GM18499 (cell line): ENCODE results near the gene SEMA6B.
"Not testable (repeated sequence)": the region's sequence is repeated elsewhere in the genome, so short reads cannot be mapped to it uniquely, and the experiment has no call there.

Source experiments
- ATAC-seq: cut with Tn5 transposase; IDR thresholded peaks from one replicate; pipeline ENCODE4 v1.9.1; 2021; ENCODE audit warnings: moderate number of reproducible peaks; ENCODE audit not compliant: insufficient read depth, unreplicated experiment

SEMA6B gene

DNA sequence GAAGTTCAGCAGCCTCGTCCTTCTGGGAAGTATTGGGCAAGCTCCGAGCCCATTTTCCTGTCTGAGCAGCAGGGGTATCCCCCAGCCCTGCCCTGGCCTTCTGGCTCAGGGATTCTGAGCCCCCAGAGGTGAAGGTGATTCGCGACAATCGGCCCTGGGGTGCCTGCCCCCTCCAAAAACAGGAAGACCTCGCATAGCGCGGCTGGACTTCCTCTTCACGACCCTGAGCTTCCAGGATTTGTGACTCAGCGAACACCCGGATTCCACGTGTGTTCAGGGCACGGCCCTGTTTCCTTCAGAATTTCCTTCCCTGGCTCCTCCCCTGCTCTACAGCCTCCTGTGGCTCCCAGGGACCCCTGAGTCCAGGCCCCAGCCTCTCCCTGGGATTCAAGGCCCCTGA is at the start of gene SEMA6B:
TSS of gene SEMA6B (minus strand) at position 116 of the 400 bp plus-strand sequence. CDS start 1,227 bp downstream, outside the sequence.
- no peak for ATAC-seq

- no peak for ATAC-seq
Measured at GRCh38 chr19:4606921-4607678, 47.6 kb upstream of the SEMA6B start.

DNA sequence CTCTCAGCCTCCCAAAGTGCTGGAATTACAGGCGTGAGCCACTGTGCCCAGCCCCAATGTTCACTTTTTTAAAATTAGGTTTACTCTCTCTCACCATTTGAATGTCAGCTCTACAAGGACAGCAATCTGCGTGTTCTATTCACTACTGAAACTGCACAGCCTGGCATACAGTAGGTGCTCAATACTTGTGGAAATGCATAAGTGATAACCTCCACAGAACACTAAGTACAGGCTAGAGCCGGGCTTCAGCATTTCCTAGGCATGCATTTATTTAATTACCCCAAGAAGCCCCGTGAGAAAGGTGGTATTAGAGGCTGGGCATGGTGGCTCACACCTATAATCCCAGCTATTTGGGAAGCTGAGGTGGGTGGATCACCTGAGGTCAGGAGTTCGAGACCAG is 46.7 kb upstream of the SEMA6B start:
- ATAC-seq, result no peak

DNA sequence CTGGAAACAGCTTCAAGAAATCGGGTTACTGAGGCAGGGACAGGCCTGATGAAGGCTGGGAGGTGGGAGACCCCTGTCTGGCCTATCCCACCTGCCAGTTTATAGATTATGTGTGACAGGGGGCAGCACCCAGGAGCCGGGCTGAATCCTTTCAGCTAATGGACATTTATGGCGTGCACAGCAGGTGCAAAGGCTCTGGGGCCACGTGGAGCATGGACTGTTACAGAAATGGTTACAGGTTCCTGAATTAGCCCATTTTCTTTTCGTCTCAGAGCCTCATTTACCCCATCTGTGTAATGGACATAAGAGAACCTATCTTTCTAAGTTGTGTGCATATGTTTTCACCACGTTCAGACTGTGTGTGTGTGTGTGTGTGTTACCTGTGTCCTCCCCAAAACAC is 45.4 kb upstream of the SEMA6B start:
- ATAC-seq, result no peak

- ATAC-seq, result no peak
Measured at GRCh38 chr19:4602915-4603314, 43.4 kb upstream of the SEMA6B start.

DNA sequence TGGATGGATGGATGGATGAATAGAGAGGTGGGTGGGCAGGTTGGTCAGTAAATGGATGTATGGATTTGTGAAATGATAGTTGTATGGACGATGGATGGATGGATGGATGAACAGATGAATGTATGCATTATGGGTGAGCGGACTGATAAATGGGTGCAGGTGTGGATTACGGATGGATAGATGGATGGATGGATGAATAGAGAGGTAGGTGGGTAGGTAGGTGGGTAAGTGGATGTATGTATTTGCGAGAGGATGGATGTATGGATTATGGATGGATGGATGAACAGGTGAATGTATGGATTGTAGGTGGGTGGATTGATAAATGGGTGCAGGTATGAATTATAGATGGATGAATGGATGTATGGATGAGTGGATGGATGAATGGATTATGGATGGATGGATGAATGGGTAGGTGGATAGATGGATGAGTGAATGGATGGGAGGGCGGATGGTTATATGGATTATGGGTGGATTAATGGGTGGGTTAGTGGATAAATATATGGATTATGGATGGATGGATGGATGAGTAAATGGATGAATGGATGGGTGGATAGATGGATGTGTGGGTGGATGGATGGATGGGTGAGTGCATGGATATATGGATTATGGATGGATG is 42.8 kb upstream of the SEMA6B start:
- no peak for ATAC-seq

GRCh38 chr19:4600893-4601292 is 41.4 kb upstream of the SEMA6B start:
- no peak for ATAC-seq

DNA sequence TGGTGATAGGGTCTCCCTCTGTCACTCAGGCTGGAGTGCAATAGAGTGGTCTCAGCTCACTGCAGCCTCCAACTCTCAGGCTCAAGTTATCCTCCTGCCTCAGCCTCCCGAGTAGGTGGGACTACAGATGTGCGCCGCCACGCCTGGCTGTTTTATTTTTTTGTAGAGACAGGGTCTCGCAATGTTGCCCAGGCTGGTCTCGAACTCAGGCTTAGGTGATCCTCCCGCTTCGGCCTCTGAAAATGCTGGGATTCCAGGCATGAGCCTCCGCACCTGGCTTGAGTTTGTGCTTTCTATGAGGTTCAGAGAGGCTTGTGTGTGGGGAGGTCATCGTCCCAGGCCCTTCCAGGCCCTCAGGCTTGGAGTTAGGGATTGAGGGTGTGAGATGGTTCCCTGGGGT is 40.6 kb upstream of the SEMA6B start:
- ATAC-seq, result no peak

GRCh38 chr19:4598712-4599111 is 39.2 kb upstream of the SEMA6B start:
- no peak for ATAC-seq

DNA sequence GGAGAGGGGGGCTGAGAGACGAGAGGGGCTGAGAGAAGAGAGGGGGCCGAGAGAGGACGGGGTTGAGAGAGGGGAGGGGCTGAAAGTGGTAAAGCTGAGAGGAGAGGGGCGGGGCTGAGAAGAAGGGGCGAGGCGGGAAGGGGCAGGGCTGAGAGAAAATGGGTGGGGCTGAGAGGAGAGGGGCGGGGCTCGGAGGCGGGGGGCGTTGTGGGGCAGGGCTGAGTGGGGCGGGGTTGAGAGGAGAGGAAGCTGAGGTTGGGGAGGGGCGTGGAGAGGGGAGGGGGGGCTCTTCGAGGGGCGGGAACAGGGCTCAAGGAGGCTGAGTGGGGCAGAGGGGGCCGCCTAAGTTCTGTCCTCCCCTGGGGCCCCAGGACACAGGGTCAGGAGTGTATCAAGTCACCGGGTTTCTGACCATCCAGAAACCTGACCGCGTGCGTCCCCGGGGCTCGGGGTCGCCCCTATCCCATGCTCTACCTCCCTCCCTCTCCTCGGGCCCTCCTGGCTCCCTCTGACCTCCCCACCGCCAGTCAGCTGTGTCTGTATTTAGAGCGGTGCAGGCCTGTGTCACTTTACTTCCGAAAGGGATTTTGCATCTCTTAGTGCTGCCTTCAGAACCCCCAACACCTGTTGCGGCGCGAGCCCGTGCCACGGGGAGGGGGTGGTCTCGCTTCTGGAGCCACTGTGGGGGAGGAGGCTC is 38.6 kb upstream of the SEMA6B start:
- no peak for ATAC-seq

- ATAC-seq, result no peak
Measured at GRCh38 chr19:4597278-4597974, 37.9 kb upstream of the SEMA6B start.

GRCh38 chr19:4596033-4596904 is 36.8 kb upstream of the SEMA6B start:
- no peak for ATAC-seq

DNA sequence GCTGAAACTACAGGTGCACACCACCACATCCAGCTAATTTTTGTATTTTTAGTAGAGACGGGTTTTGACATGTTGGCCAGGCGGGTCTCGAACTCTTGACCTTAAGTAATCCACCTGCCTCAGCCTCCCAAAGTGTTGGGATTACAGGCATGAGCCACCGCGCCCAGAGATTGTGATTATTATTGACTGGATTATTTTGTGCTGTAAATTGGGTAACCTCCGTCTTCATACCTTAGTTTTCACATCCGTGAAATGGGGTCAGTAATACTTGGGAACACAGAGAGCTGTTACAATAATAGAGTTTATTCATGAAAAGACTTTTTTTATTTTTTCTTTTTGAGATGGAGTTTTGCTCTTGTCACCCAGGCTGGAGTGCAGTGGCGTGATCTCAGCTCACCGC is 35.7 kb upstream of the SEMA6B start:
- ATAC-seq, result not testable (repeated sequence)

DNA sequence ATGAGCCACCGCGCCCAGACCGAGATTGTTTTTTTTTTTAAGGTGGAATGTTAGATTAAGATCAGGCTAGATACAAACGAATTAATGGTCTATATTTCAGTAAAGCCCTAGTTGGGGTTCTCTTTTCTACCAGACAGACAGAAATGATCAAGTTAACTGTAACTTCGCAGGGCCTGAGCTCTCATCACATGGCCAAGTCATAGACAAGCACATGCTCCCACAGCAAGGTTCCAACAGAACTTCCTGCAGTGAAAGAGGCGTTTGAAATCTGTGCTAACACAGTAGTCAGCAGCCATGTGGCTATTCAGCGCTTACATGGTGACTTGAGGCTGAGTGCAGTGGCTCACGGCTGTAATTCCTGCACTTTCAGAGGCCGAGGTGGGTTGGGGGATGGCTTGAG is 34.7 kb upstream of the SEMA6B start:
- no peak for ATAC-seq

GRCh38 chr19:4593409-4593851 is 33.9 kb upstream of the SEMA6B start:
- ATAC-seq, result no peak

DNA sequence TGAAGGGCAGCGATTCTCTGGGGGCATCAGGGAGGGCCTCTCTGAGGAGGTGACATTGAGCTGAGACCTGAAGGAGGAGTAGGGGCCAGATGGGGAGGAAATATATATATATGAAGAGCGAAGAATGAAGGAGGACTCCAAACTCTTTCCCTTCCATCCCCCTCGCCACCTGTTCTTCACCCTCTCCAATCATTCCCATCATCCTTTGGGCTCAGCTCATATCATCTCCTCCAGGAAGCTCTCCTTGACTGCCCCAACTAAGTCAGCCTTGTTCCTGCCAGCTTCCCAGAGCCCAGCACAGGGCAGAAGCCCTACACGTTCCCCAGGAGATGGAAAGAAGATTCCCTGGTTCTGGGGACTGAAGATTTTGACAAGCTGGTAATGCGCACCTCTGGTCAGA is 33.0 kb upstream of the SEMA6B start:
- ATAC-seq, result no peak

DNA sequence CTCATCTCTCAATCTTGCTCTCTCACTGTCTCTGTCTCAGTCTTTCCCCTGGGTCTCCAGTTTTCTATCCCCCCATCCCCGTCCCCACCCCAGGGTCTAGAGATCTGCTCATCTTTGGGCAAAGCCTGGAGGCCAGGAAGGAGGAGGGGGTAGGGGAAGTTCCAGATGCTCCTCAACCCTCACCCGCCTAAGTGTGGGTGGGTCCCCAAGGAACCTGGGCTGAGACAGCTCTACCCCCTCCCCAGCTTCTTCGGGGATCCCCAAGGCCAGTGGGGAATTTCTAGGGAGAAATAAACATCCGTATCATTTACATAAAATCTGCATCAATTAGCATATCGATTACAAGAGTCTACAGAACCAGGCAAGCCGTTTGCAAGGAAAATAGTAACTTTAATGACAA is 31.8 kb upstream of the SEMA6B start:
- ATAC-seq, result no peak

- no peak for ATAC-seq
Measured at GRCh38 chr19:4590559-4590958, 31.1 kb upstream of the SEMA6B start.

GRCh38 chr19:4589579-4590410 is 30.3 kb upstream of the SEMA6B start:
- ATAC-seq, result no peak
